Ovary (tissue), 3 donors: Measurements from ENCODE around the gene RAB3GAP1.

ENCODE experiments used
- EP300 ChIP-seq: sonication (generic); formaldehyde crosslinking; IDR thresholded peaks from one replicate; pipeline ENCODE4 v1.6.1; 2017; ENCODE audit warnings: antibody characterized with exemption
- TF ChIP-seq, protein P1 (sequence below), 3 donors: fragments of 450-650 bp in 2 of 3; fragments of 200-600 bp in 1 of 3; IDR thresholded peaks; one replicate each; pipeline versions ENCODE4 v1.5.1 to v1.8.0; 2016 to 2022; ENCODE audit warnings: antibody characterized with exemption in 3 of 3, mild to moderate bottlenecking in 1 of 3
- donor health status: DM: no; HTN: no; CAD: no.

DNA sequence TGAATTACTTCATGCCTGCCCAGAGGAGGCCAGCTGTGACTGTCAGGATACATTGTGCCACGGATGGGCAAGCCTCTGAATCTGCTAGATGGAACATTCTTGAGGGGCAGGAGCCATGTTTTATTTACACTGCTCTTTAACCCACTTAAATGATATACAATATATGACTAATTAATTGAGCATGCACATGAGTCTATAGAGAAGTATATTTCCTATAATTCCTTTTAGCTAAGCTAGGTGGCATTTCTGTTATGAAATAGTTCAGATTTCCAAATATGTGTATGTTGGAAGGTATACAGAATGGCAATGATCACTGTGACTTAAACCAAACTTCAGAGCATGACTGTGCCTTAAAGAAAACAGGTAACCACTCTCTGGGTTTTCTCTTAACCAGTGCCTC lies 131.7 kb downstream of the RAB3GAP1 start:
- TF ChIP-seq EP300, result no peak
- TF ChIP-seq, protein P1, sequence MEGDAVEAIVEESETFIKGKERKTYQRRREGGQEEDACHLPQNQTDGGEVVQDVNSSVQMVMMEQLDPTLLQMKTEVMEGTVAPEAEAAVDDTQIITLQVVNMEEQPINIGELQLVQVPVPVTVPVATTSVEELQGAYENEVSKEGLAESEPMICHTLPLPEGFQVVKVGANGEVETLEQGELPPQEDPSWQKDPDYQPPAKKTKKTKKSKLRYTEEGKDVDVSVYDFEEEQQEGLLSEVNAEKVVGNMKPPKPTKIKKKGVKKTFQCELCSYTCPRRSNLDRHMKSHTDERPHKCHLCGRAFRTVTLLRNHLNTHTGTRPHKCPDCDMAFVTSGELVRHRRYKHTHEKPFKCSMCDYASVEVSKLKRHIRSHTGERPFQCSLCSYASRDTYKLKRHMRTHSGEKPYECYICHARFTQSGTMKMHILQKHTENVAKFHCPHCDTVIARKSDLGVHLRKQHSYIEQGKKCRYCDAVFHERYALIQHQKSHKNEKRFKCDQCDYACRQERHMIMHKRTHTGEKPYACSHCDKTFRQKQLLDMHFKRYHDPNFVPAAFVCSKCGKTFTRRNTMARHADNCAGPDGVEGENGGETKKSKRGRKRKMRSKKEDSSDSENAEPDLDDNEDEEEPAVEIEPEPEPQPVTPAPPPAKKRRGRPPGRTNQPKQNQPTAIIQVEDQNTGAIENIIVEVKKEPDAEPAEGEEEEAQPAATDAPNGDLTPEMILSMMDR (IDR thresholded peaks at IDR 0.05), result no peak
